ENCODE results near the gene STAG1.

- TF ChIP-seq EZH2phosphoT487 (IDR thresholded peaks at IDR 0.05; ENCODE audit: low read depth, severe bottlenecking, unreplicated experiment) (no peak), CTCF (IDR thresholded peaks at IDR 0.05; ENCODE audit: poor library complexity) (no peak), EZH2 (IDR thresholded peaks at IDR 0.05; ENCODE audit: borderline replicate concordance) (no peak)
Measured at GRCh38 chr3:136465296-136465695, 286.9 kb downstream of the STAG1 start.

Data from hepatocyte (in vitro differentiated cells).